K562 (cell line): ENCODE data around the gene KLF17. TPM values are rescaled to one million over a fixed set of nuclear protein-coding genes. Genes with fewer than 3 reads are reported as not detected.

Experiments used
- ATAC-seq: fragments of 200-7000 bp; cut with Tn5 transposase; 3 replicates; pipeline ENCODE4 v1.9.1; 2020; ENCODE audit warnings: moderate library complexity
- BruUV-seq: library from RNA; stranded (reverse); fragments of 400-500 nt; replicated peaks from 2 replicates; lab custom pipeline; 2021; lab: Mats Ljungman, UMichigan
- CTCF ChIA-PET: fragments of 300-600 bp; formaldehyde crosslinking; extraction: SDS; loops from one replicate; lab custom pipeline; 2021; ENCODE audit warnings: low intra/inter-chr PET ratio; lab: Yijun Ruan, JAX
- POLR2A ChIA-PET: fragments of 300-600, 350-650 bp; sonication (Branson Sonifier 250); formaldehyde crosslinking; extraction: SDS; loops from one replicate; lab custom pipeline; 2021; ENCODE audit warnings: antibody characterized with exemption, inconsistent platforms; lab: Yijun Ruan, JAX
- DNase-seq, 4 experiments: peaks; one replicate each; pipeline versions ENCODE4 v3.0.0 to v3.0.0-alpha.2; 2011 to 2018; ENCODE audit warnings: low spot score in 3 of 4, mixed read lengths in 3 of 4; ENCODE audit errors: extremely low read depth in 1 of 4
- FAIRE-seq: peaks from 2 replicates; lab custom pipeline; 2011; peaks lifted over from hg19 to GRCh38; lab: Jason Lieb, UNC
- H2AFZ ChIP-seq: 2 replicates; pipeline ENCODE4 v1.6.0; 2011; ENCODE audit warnings: low read depth, low read length, control low read depth, inconsistent platforms
- H3K27ac ChIP-seq: fragments of 200-600 bp; 3 replicates; pipeline ENCODE4 v1.8.0; 2011; ENCODE audit warnings: low read depth, mild to moderate bottlenecking, control low read depth, inconsistent platforms, low read length, moderate library complexity, mixed read lengths; ENCODE audit errors: extremely low read depth
- H3K27me3 ChIP-seq, 2 experiments: fragments of 300-600 bp in 1 of 2; 2 replicates in 1 of 2; 3 replicates in 1 of 2; pipeline versions ENCODE4 v1.6.0 to v1.8.0; 2011; ENCODE audit warnings: inconsistent platforms in 2 of 2, low read length in 2 of 2, mild to moderate bottlenecking in 1 of 2, mixed read lengths in 1 of 2, moderate library complexity in 1 of 2; ENCODE audit not compliant: control insufficient read depth in 2 of 2, insufficient read depth in 2 of 2
- H3K36me3 ChIP-seq: fragments of 300-600 bp; 3 replicates; pipeline ENCODE4 v1.8.0; 2011; ENCODE audit warnings: mild to moderate bottlenecking, low read length, inconsistent platforms; ENCODE audit not compliant: control insufficient read depth, insufficient read depth
- H3K4me1 ChIP-seq, 2 experiments: fragments of 200-600 bp in 1 of 2; replicated peaks in 1 of 2; 2 replicates in 1 of 2; 3 replicates in 1 of 2; pipeline versions ENCODE4 v1.5.1 to v1.8.0; 2011; ENCODE audit warnings: inconsistent platforms in 2 of 2, low read length in 2 of 2, mild to moderate bottlenecking in 1 of 2, mixed read lengths in 1 of 2, moderate library complexity in 1 of 2; ENCODE audit not compliant: control insufficient read depth in 2 of 2, insufficient read depth in 2 of 2
- H3K4me2 ChIP-seq: 2 replicates; pipeline ENCODE4 v1.6.1; 2011; ENCODE audit warnings: low read length, control low read depth, inconsistent platforms, mixed read lengths; ENCODE audit not compliant: insufficient read depth
- H3K4me3 ChIP-seq: fragments of 200-600 bp; sonication (generic), shearing (Covaris generic); 2 replicates; pipeline ENCODE4 v1.5.1; 2016; ENCODE audit warnings: control low read depth, inconsistent platforms
- H3K79me2 ChIP-seq: fragments of 200-600 bp; 3 replicates; pipeline ENCODE4 v1.8.0; 2011; ENCODE audit warnings: low read length, inconsistent platforms; ENCODE audit not compliant: control insufficient read depth, insufficient read depth
- H3K9ac ChIP-seq, 2 experiments: 2 replicates each; pipeline versions ENCODE4 v1.6.0 to v1.6.1; 2011; ENCODE audit warnings: low read depth in 2 of 2, low read length in 2 of 2, control low read depth in 1 of 2, inconsistent platforms in 1 of 2, mild to moderate bottlenecking in 1 of 2, mixed read lengths in 1 of 2; ENCODE audit not compliant: insufficient read depth in 1 of 2
- H3K9me1 ChIP-seq: one replicate; pipeline ENCODE4 v1.6.0; 2011; ENCODE audit warnings: inconsistent platforms, mild to moderate bottlenecking, low read length, moderate library complexity; ENCODE audit not compliant: control insufficient read depth, insufficient read depth
- H3K9me3 ChIP-seq: replicated peaks from 2 replicates; pipeline ENCODE4 v1.5.1; 2011; ENCODE audit warnings: low read depth, low read length, inconsistent platforms; ENCODE audit not compliant: control insufficient read depth, insufficient read depth
- H4K20me1 ChIP-seq: replicated peaks from 2 replicates; pipeline ENCODE4 v1.6.1; 2011; ENCODE audit warnings: low read length, inconsistent platforms, mixed read lengths; ENCODE audit not compliant: control insufficient read depth, insufficient read depth
- ARID2 ChIP-seq: fragments of 450-650 bp; IDR thresholded peaks from 2 replicates; pipeline ENCODE4 v1.6.1; 2017; ENCODE audit warnings: antibody characterized with exemption, mild to moderate bottlenecking
- ARNT ChIP-seq, 2 experiments: fragments of 450-650 bp; IDR thresholded peaks; 2 replicates each; pipeline ENCODE4 v1.6.1; 2016; ENCODE audit warnings: mild to moderate bottlenecking in 1 of 2
- FOXK2 ChIP-seq, 2 experiments: fragments of 450-650 bp; IDR thresholded peaks in 1 of 2; conservative IDR thresholded peaks in 1 of 2; 2 replicates each; pipeline ENCODE4 v1.6.1; 2016; ENCODE audit warnings: low read depth in 2 of 2, mild to moderate bottlenecking in 1 of 2
- HNRNPH1 ChIP-seq: fragments of 200-400 bp; formaldehyde crosslinking; optimal IDR thresholded peaks from 2 replicates; pipeline ENCODE3; 2017; ENCODE audit warnings: low read depth, mild to moderate bottlenecking, low read length, moderate library complexity
- KAT8 ChIP-seq: fragments of 450-650 bp; IDR thresholded peaks from 2 replicates; pipeline ENCODE4 v1.6.1; 2016; ENCODE audit warnings: low read depth, mild to moderate bottlenecking
- MIER1 ChIP-seq: fragments of 450-650 bp; IDR thresholded peaks from 2 replicates; pipeline ENCODE4 v1.6.1; 2016; ENCODE audit warnings: antibody characterized with exemption, mild to moderate bottlenecking, low read depth
- NR2C2 ChIP-seq, 2 experiments: fragments of 200-800 bp in 1 of 2; sonication (Bioruptor generic) in 1 of 2; sonication (generic) in 1 of 2; formaldehyde crosslinking in 1 of 2; IDR thresholded peaks; 2 replicates each; pipeline versions ENCODE4 v1.6.1 to v1.8.0; 2016 to 2022; ENCODE audit warnings: mild to moderate bottlenecking in 1 of 2, missing compliant biosample characterization in 1 of 2, missing genetic modification characterization in 1 of 2, missing genetic modification reagents in 1 of 2
- PCBP1 ChIP-seq: fragments of 200-400 bp; formaldehyde crosslinking; IDR thresholded peaks from 2 replicates; pipeline ENCODE4 v1.6.1; 2018; ENCODE audit warnings: mild to moderate bottlenecking, low read depth, low read length; ENCODE audit not compliant: poor library complexity, severe bottlenecking
- RBM14 ChIP-seq: fragments of 200-400 bp; formaldehyde crosslinking; IDR thresholded peaks from 2 replicates; pipeline ENCODE4 v1.6.1; 2018; ENCODE audit warnings: low read depth, mild to moderate bottlenecking, low read length, moderate library complexity, borderline replicate concordance; ENCODE audit not compliant: insufficient read depth
- RBM25 ChIP-seq: fragments of 200-400 bp; formaldehyde crosslinking; IDR thresholded peaks from 2 replicates; pipeline ENCODE4 v1.6.1; 2018; ENCODE audit warnings: low read length, low read depth, moderate library complexity; ENCODE audit not compliant: severe bottlenecking
- SRSF3 ChIP-seq: fragments of 200-400 bp; formaldehyde crosslinking; IDR thresholded peaks from 2 replicates; pipeline ENCODE4 v1.6.1; 2016; ENCODE audit warnings: mild to moderate bottlenecking, low read length, moderate library complexity; ENCODE audit not compliant: insufficient read depth
- ZFPM2 ChIP-seq: fragments of 250-450 bp; sonication (Bioruptor Pico); IDR thresholded peaks from 2 replicates; pipeline ENCODE4 v1.5.1; 2022; ENCODE audit warnings: mild to moderate bottlenecking
- ZNF212 ChIP-seq: fragments of 450-650 bp; formaldehyde crosslinking; IDR thresholded peaks from 2 replicates; pipeline ENCODE4 v1.4.0; 2020; ENCODE audit warnings: mild to moderate bottlenecking
- ZNF316 ChIP-seq: fragments of 450-650 bp; IDR thresholded peaks from 2 replicates; pipeline ENCODE4 v1.6.1; 2016
- ZNF324 ChIP-seq: fragments of 250-450 bp; sonication (Bioruptor Pico); IDR thresholded peaks from 2 replicates; pipeline ENCODE4 v1.4.0; 2020; ENCODE audit warnings: mild to moderate bottlenecking
- ZNF431 ChIP-seq: sonication (generic); formaldehyde crosslinking; IDR thresholded peaks from 2 replicates; pipeline ENCODE4 v1.8.0; 2022; ENCODE audit warnings: mild to moderate bottlenecking, missing genetic modification reagents
- WGBS: fragments of 100-300 bp; shearing (Covaris generic); methylation state at CpG from one replicate; pipeline ENCODE4 v1.1.6; 2016; ENCODE audit warnings: low coverage, mixed read lengths; ENCODE audit not compliant: insufficient coverage; ENCODE audit errors: missing lambda C conversion rate; 5-methylcytosine and 5-hydroxymethylcytosine counted together
- in situ Hi-C: fragments of 300-500 bp; cut with MboI; formaldehyde crosslinking; loops from 4 replicates; pipeline ENCODE4 v1.15.0; 2018; ENCODE audit warnings: inconsistent platforms, mixed read lengths
- intact Hi-C: fragments of 100-400 bp; cut with micrococcal nuclease; formaldehyde crosslinking; loops from 2 replicates; pipeline ENCODE4 v1.14.2; 2022
- polyA plus RNA-seq, 8 experiments: library from polyadenylated mRNA; depleted of rRNA in 4 of 8; stranded (reverse) in 5 of 8; unstranded in 3 of 8; fragments of >200 nt; fragmentation: Nextera tagmentation in 2 of 8; fragmentation: Illumina TruSeq in 1 of 8; extraction: Ambion mirVana in 2 of 8; extraction: Trizol in 1 of 8; gene quantifications; 2 replicates each; pipeline versions ENCODE4 v1.2.1 to v1.2.3, GENCODE V29; 2011 to 2014; ENCODE audit warnings: inconsistent platforms in 1 of 8, missing spikeins in 1 of 8
- total RNA-seq, 7 experiments: library from RNA; depleted of rRNA in 6 of 7; stranded (reverse); fragments of >200 nt in 6 of 7; fragmentation: Illumina TruSeq in 2 of 7; extraction: Trizol in 2 of 7; gene quantifications; 2 replicates each; pipeline versions ENCODE4 v1.2.1 to v1.2.3, GENCODE V29; 2011 to 2021; ENCODE audit warnings: low replicate concordance in 1 of 7
- TF ChIP-seq, protein P1 (sequence below): IDR thresholded peaks from 2 replicates; pipeline ENCODE4 v1.6.1; 2012; ENCODE audit warnings: low read depth, low read length, improper control_type of control experiment, borderline replicate concordance
- TF ChIP-seq, protein P2 (sequence below): sonication (generic); formaldehyde crosslinking; IDR thresholded peaks from 2 replicates; pipeline ENCODE4 v1.8.1; 2023; ENCODE audit warnings: mild to moderate bottlenecking, missing genetic modification reagents
- TF ChIP-seq, protein P3 (sequence below): fragments of 250-450 bp; sonication (Bioruptor Pico); IDR thresholded peaks from 2 replicates; pipeline ENCODE4 v1.9.0; 2021; ENCODE audit warnings: mild to moderate bottlenecking

The KLF17 gene
- total and polyA plus RNA-seq, 9 of the 15 experiments (the other 6 are each of a cell fraction or from before 2014, with no cell fraction given), result 0.01 to 0.24 (median 0.13) TPM; not detected in 6

DNA sequence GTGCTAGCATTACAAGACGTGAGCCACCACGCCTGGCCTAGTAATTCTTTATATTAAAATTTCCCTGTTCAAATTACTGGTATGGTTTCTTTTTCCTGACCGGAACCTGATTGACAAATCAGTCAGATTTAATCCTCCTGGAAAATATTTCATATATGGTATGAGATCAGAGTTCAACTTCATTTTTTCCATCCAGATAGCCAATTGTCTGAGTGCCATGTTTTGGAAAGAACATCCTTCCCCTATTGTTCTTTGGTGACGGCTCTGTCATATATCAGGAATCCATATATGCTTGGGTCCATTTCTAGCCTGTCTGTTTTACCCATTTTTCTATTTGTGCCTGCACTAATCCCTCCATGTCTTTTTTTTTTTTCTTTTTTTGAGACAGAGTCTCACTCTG, 39.1 kb upstream of the KLF17 start:
- Histone ChIP-seq H3K4me3 (no peak overlapping the region), H3K27ac (no peak overlapping the region), H3K36me3 (no peaks in the 10 kb centered on the region), H2AFZ (no peak overlapping the region), H3K9ac (no peak overlapping the region), H3K4me2 (no peak overlapping the region), H3K27me3 (peaks cover 20 to 33% of the 10 kb centered on the region in 2 experiments; a peak in 4 of 5 replicates), H3K4me1 (no peaks in the 10 kb centered on the region), H3K9me3 (no peaks in the 10 kb centered on the region), H3K9me1 (no peaks in the 10 kb centered on the region), H3K79me2 (no peaks in the 10 kb centered on the region), H4K20me1 (no peaks in the 10 kb centered on the region)
- TF ChIP-seq NR2C2 (CRISPR knock-in tag; IDR thresholded peaks at IDR 0.05) (no peak), NR2C2 (tag; IDR thresholded peaks at IDR 0.05) (no peak), SRSF3 (no peak), RBM25 (no peak), ARNT (IDR thresholded peaks at IDR 0.05) (no peak), ZFPM2 (no peak), PCBP1 (no peak), RBM14 (no peak), KAT8 (no peak), ZNF431 (CRISPR knock-in tag) (no peak), ZNF324 (CRISPR knock-in tag) (no peak), ARID2 (no peak), ZNF316 (no peak), FOXK2 (conservative IDR thresholded peaks at IDR 0.05 in 1 of 2, IDR thresholded peaks at IDR 0.05 in 1 of 2; ENCODE audit: low read depth in 2 of 2) (no peak), HNRNPH1 (no peak), ZNF212 (no peak), MIER1 (no peak)
- TF ChIP-seq, protein P1, sequence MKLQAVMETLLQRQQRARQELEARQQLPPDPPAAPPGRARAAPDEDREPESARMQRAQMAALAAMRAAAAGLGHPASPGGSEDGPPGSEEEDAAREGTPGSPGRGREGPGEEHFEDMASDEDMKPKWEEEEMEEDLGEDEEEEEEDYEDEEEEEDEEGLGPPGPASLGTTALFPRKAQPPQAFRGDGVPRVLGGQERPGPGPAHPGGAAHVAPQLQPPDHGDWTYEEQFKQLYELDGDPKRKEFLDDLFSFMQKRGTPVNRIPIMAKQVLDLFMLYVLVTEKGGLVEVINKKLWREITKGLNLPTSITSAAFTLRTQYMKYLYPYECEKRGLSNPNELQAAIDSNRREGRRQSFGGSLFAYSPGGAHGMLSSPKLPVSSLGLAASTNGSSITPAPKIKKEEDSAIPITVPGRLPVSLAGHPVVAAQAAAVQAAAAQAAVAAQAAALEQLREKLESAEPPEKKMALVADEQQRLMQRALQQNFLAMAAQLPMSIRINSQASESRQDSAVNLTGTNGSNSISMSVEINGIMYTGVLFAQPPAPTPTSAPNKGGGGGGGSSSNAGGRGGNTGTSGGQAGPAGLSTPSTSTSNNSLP, result no peak
- TF ChIP-seq, protein P2, sequence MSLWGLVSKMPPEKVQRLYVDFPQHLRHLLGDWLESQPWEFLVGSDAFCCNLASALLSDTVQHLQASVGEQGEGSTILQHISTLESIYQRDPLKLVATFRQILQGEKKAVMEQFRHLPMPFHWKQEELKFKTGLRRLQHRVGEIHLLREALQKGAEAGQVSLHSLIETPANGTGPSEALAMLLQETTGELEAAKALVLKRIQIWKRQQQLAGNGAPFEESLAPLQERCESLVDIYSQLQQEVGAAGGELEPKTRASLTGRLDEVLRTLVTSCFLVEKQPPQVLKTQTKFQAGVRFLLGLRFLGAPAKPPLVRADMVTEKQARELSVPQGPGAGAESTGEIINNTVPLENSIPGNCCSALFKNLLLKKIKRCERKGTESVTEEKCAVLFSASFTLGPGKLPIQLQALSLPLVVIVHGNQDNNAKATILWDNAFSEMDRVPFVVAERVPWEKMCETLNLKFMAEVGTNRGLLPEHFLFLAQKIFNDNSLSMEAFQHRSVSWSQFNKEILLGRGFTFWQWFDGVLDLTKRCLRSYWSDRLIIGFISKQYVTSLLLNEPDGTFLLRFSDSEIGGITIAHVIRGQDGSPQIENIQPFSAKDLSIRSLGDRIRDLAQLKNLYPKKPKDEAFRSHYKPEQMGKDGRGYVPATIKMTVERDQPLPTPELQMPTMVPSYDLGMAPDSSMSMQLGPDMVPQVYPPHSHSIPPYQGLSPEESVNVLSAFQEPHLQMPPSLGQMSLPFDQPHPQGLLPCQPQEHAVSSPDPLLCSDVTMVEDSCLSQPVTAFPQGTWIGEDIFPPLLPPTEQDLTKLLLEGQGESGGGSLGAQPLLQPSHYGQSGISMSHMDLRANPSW, result no peak
- TF ChIP-seq, protein P3, sequence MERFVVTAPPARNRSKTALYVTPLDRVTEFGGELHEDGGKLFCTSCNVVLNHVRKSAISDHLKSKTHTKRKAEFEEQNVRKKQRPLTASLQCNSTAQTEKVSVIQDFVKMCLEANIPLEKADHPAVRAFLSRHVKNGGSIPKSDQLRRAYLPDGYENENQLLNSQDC (CRISPR knock-in tag), result no peak
- DNase-seq (no peak), FAIRE-seq (no peak), ATAC-seq (no peak)
- CTCF ChIA-PET, result no interaction called here
- BruUV-seq, result no TSS peak
- POLR2A ChIA-PET, result interaction anchor here (0.6 kb wide), 1 partner anchor 160 kb away, joined by 3 read pairs; no protein-coding TSS in a partner anchor
- in situ Hi-C loops, result no loop called here
- 5% methylated on average over 4 of the region's 4 CpGs for WGBS
- intact Hi-C loops, result no loop called here
